Suprapubic skin (tissue), 4 donors: ENCODE measurements around the gene CDKN2A. TPM values are rescaled to one million over a fixed set of nuclear protein-coding genes. Genes with fewer than 3 reads are reported as not detected.

Experiments
- DNase-seq, 2 donors: peaks; one replicate each; pipeline ENCODE4 v3.0.0-alpha.2; 2019; ENCODE audit warnings: low spot score in 2 of 2
- H3K27ac ChIP-seq: fragments of 200-600 bp; sonication (generic); one replicate; pipeline ENCODE4 v1.5.1; 2019
- H3K27me3 ChIP-seq: fragments of 200-600 bp; sonication (generic); one replicate; pipeline ENCODE4 v1.5.1; 2019
- H3K36me3 ChIP-seq: fragments of 200-600 bp; sonication (generic); one replicate; pipeline ENCODE4 v1.5.1; 2019
- H3K4me1 ChIP-seq: fragments of 200-600 bp; sonication (generic); one replicate; pipeline ENCODE4 v1.5.1; 2019
- H3K4me3 ChIP-seq: fragments of 200-600 bp; sonication (generic); one replicate; pipeline ENCODE4 v1.5.1; 2019; ENCODE audit warnings: mild to moderate bottlenecking
- H3K9me3 ChIP-seq: fragments of 200-600 bp; sonication (generic); one replicate; pipeline ENCODE4 v1.5.1; 2019
- CTCF ChIP-seq, 2 donors: fragments of 200-600 bp in 1 of 2; fragments of 450-650 bp in 1 of 2; sonication (generic) in 1 of 2; IDR thresholded peaks; one replicate each; pipeline ENCODE4 v1.5.1; 2016 to 2019; ENCODE audit warnings: antibody characterized with exemption in 2 of 2, mild to moderate bottlenecking in 1 of 2, moderate library complexity in 1 of 2
- EP300 ChIP-seq: sonication (generic); formaldehyde crosslinking; IDR thresholded peaks from one replicate; pipeline ENCODE4 v1.6.1; 2017; ENCODE audit warnings: antibody characterized with exemption
- POLR2A ChIP-seq, 2 donors: fragments of 450-650 bp; IDR thresholded peaks; one replicate each; pipeline ENCODE4 v1.6.1; 2017; ENCODE audit warnings: antibody characterized with exemption in 2 of 2, mild to moderate bottlenecking in 2 of 2, moderate library complexity in 2 of 2
- POLR2AphosphoS5 ChIP-seq, 3 donors: sonication (generic); formaldehyde crosslinking; IDR thresholded peaks; one replicate each; pipeline ENCODE4 v1.6.1; 2017; ENCODE audit warnings: antibody characterized with exemption in 3 of 3
- WGBS: methylation state at CpG from one replicate; pipeline ENCODE4 v1.1.5; 2018; 5-methylcytosine and 5-hydroxymethylcytosine counted together
- total RNA-seq, 4 donors: library from RNA; depleted of rRNA; stranded (reverse); fragments of >200 nt; gene quantifications; one replicate each; pipeline ENCODE4 v1.1.0, GENCODE V29; 2016

CDKN2A gene
- total RNA-seq, 4 donors from 2014 or later, result 2.0 to 3.4 TPM; not detected in 2

- Histone ChIP-seq H3K9me3 (no peaks in the 10 kb centered on the region), H3K27ac (no peak overlapping the region), H3K36me3 (no peaks in the 10 kb centered on the region), H3K4me3 (no peak overlapping the region), H3K4me1 (no peaks in the 10 kb centered on the region), H3K27me3 (peaks cover 11% of the 10 kb centered on the region)
- WGBS, result 92% methylated on average over 2 of the region's 2 CpGs
- no peak for DNase-seq
- TF ChIP-seq CTCF (IDR thresholded peaks at IDR 0.05), result no peak
- TF ChIP-seq POLR2A (IDR thresholded peaks at IDR 0.05), result no peak
- no peak for TF ChIP-seq POLR2AphosphoS5 (IDR thresholded peaks at IDR 0.05)
- no peak for TF ChIP-seq EP300
Measured at GRCh38 chr9:21958833-21959232, 35.4 kb downstream of the CDKN2A start.

DNA sequence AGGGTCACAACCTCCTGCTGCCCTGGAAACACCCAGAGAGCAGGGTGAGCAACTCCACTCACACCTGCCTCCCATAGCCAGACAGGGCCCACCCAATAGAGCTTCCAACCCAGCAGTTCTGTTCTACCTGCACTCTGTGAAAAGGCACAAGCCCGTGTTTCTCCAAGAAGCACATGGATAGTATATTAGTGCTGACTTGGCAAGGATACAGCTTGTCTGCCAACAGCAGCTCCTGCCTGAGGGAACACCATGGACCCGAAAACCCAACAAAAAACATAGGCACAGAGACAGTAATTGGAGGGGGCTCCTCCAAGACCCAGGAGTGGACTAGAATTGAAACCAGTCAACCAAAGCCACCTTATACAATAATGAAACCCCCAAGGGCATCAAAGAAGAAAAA lies 48.6 kb downstream of the CDKN2A start:
- Histone ChIP-seq H3K27me3 (no peaks in the 10 kb centered on the region), H3K4me1 (no peaks in the 10 kb centered on the region), H3K27ac (no peak overlapping the region), H3K4me3 (no peak overlapping the region), H3K36me3 (no peaks in the 10 kb centered on the region), H3K9me3 (no peaks in the 10 kb centered on the region)
- WGBS, result 83% methylated on average over 2 of the region's 2 CpGs
- TF ChIP-seq POLR2AphosphoS5 (IDR thresholded peaks at IDR 0.05) (no peak), EP300 (no peak), CTCF (IDR thresholded peaks at IDR 0.05) (no peak), POLR2A (IDR thresholded peaks at IDR 0.05) (no peak)
- no peak for DNase-seq

- Histone ChIP-seq H3K9me3 (no peaks in the 10 kb centered on the region), H3K27ac (no peak overlapping the region), H3K4me1 (no peaks in the 10 kb centered on the region), H3K36me3 (no peaks in the 10 kb centered on the region), H3K4me3 (no peak overlapping the region), H3K27me3 (no peaks in the 10 kb centered on the region)
- TF ChIP-seq EP300, result no peak
- no peak for TF ChIP-seq POLR2AphosphoS5 (IDR thresholded peaks at IDR 0.05)
- no peak for TF ChIP-seq POLR2A (IDR thresholded peaks at IDR 0.05)
- TF ChIP-seq CTCF (IDR thresholded peaks at IDR 0.05), result no peak
- no peak for DNase-seq
- 90% methylated on average over 4 of the region's 4 CpGs for WGBS
Measured at GRCh38 chr9:21943464-21943863, 50.7 kb downstream of the CDKN2A start.

- H3K27me3 ChIP-seq, result no peaks in the 10 kb centered on the region
- H3K4me1 ChIP-seq, result no peaks in the 10 kb centered on the region
- TF ChIP-seq POLR2AphosphoS5 (IDR thresholded peaks at IDR 0.05) (no peak), POLR2A (IDR thresholded peaks at IDR 0.05) (no peak), EP300 (no peak), CTCF (IDR thresholded peaks at IDR 0.05) (no peak)
- H3K27ac ChIP-seq, result no peak overlapping the region
- no peak for DNase-seq
- H3K9me3 ChIP-seq, result no peaks in the 10 kb centered on the region
- WGBS, result 58% methylated on average over 4 of the region's 4 CpGs
- H3K4me3 ChIP-seq, result no peak overlapping the region
- H3K36me3 ChIP-seq, result no peaks in the 10 kb centered on the region
Measured at GRCh38 chr9:21941337-21941995, 52.7 kb downstream of the CDKN2A start.

- WGBS, result 95% methylated on average over 1 of the region's 1 CpG
- no peaks in the 10 kb centered on the region for H3K27me3 ChIP-seq
- no peak for TF ChIP-seq POLR2AphosphoS5 (IDR thresholded peaks at IDR 0.05)
- no peak overlapping the region for H3K4me3 ChIP-seq
- no peaks in the 10 kb centered on the region for H3K9me3 ChIP-seq
- H3K4me1 ChIP-seq, result no peaks in the 10 kb centered on the region
- no peak overlapping the region for H3K27ac ChIP-seq
- peaks cover 7% of the 10 kb centered on the region for H3K36me3 ChIP-seq
- no peak for DNase-seq
Measured at GRCh38 chr9:21936161-21936560, 58.0 kb downstream of the CDKN2A start.

- Histone ChIP-seq H3K9me3 (no peaks in the 10 kb centered on the region), H3K4me3 (no peak overlapping the region), H3K27ac (no peak overlapping the region), H3K4me1 (no peaks in the 10 kb centered on the region), H3K27me3 (no peaks in the 10 kb centered on the region), H3K36me3 (peaks cover 9% of the 10 kb centered on the region)
- 82% methylated on average over 1 of the region's 1 CpG for WGBS
- TF ChIP-seq POLR2A (IDR thresholded peaks at IDR 0.05) (no peak), CTCF (IDR thresholded peaks at IDR 0.05) (no peak), EP300 (no peak)
- no peak for DNase-seq
Measured at GRCh38 chr9:21935631-21936030, 58.6 kb downstream of the CDKN2A start.
